Liver (tissue), 9 donors: ENCODE data around the gene NEDD4. TPM values are rescaled to one million over a fixed set of nuclear protein-coding genes. Genes with fewer than 3 reads are reported as not detected.
"Not testable (repeated sequence)": the region's sequence is repeated elsewhere in the genome, so short reads cannot be mapped to it uniquely, and the experiment has no call there.

Experiments used
- DNase-seq: peaks from one replicate; pipeline ENCODE4 v3.0.0-alpha.2; 2017; ENCODE audit warnings: low spot score
- H3K27ac ChIP-seq, 2 donors: one replicate each; pipeline ENCODE4 v1.7.0; 2013; ENCODE audit warnings: inconsistent platforms in 2 of 2, low read length in 2 of 2, control low read depth in 1 of 2, low read depth in 1 of 2, mild to moderate bottlenecking in 1 of 2
- H3K27me3 ChIP-seq, 4 donors: one replicate each; pipeline versions ENCODE4 v1.6.1 to v1.7.0; 2013; ENCODE audit warnings: low read length in 3 of 4, inconsistent platforms in 1 of 4, mild to moderate bottlenecking in 1 of 4, moderate library complexity in 1 of 4; ENCODE audit not compliant: control insufficient read depth in 4 of 4, insufficient read depth in 4 of 4
- H3K36me3 ChIP-seq, 4 donors: one replicate each; pipeline versions ENCODE4 v1.6.1 to v1.7.0; 2013; ENCODE audit warnings: low read length in 3 of 4, mild to moderate bottlenecking in 3 of 4, low read depth in 1 of 4, moderate library complexity in 1 of 4; ENCODE audit not compliant: control insufficient read depth in 4 of 4, insufficient read depth in 3 of 4
- H3K4me1 ChIP-seq, 4 donors: one replicate each; pipeline versions ENCODE4 v1.6.1 to v1.7.0; 2013; ENCODE audit warnings: low read length in 3 of 4, mild to moderate bottlenecking in 3 of 4, moderate library complexity in 1 of 4; ENCODE audit not compliant: control insufficient read depth in 4 of 4, insufficient read depth in 4 of 4
- H3K4me3 ChIP-seq, 3 donors: one replicate each; pipeline versions ENCODE4 v1.6.1 to v1.7.0; 2013; ENCODE audit warnings: low read length in 3 of 3, control low read depth in 1 of 3, low read depth in 1 of 3, mild to moderate bottlenecking in 1 of 3
- H3K9ac ChIP-seq, 2 donors: one replicate each; pipeline ENCODE4 v1.7.0; 2013; ENCODE audit warnings: low read length in 2 of 2, mild to moderate bottlenecking in 2 of 2, moderate library complexity in 2 of 2, control low read depth in 1 of 2, low read depth in 1 of 2
- H3K9me3 ChIP-seq, 4 donors: one replicate each; pipeline versions ENCODE4 v1.6.1 to v1.7.0; 2013; ENCODE audit warnings: low read length in 3 of 4; ENCODE audit not compliant: control insufficient read depth in 4 of 4
- EGR1 ChIP-seq, 2 donors: IDR thresholded peaks; 2 replicates each; pipeline ENCODE4 v1.6.1; 2016 to 2018; ENCODE audit warnings: antibody characterized with exemption in 2 of 2, low read depth in 2 of 2
- FOXA1 ChIP-seq: IDR thresholded peaks from 2 replicates; pipeline ENCODE4 v1.6.1; 2016; ENCODE audit warnings: antibody characterized with exemption
- HNF4G ChIP-seq: IDR thresholded peaks from 2 replicates; pipeline ENCODE4 v1.6.1; 2016; ENCODE audit warnings: antibody characterized with exemption
- JUND ChIP-seq, 2 donors: IDR thresholded peaks; 2 replicates each; pipeline ENCODE4 v1.6.1; 2016; ENCODE audit warnings: antibody characterized with exemption in 2 of 2
- MAX ChIP-seq: IDR thresholded peaks from 2 replicates; pipeline ENCODE4 v1.6.1; 2016; ENCODE audit warnings: antibody characterized with exemption
- RAD21 ChIP-seq, 2 donors: IDR thresholded peaks; 2 replicates each; pipeline ENCODE4 v1.6.1; 2016; ENCODE audit warnings: antibody characterized with exemption in 2 of 2, mild to moderate bottlenecking in 2 of 2
- REST ChIP-seq: IDR thresholded peaks from 2 replicates; pipeline ENCODE4 v1.6.1; 2016; ENCODE audit warnings: antibody characterized with exemption, mild to moderate bottlenecking
- TAF1 ChIP-seq: conservative IDR thresholded peaks from 2 replicates; pipeline ENCODE4 v1.6.1; 2016; ENCODE audit warnings: antibody characterized with exemption, mild to moderate bottlenecking
- YY1 ChIP-seq: IDR thresholded peaks from 2 replicates; pipeline ENCODE4 v1.6.1; 2016; ENCODE audit warnings: antibody characterized with exemption, mild to moderate bottlenecking
- ZBTB33 ChIP-seq: IDR thresholded peaks from 2 replicates; pipeline ENCODE4 v1.6.1; 2016; ENCODE audit warnings: antibody characterized with exemption
- WGBS: extraction: QIAGEN DNeasy Blood & Tissue Kit; methylation state at CpG from one replicate; pipeline ENCODE4 v1.1.7; 2013; 5-methylcytosine and 5-hydroxymethylcytosine counted together
- polyA plus RNA-seq, 2 donors: library from polyadenylated mRNA; stranded (reverse) in 1 of 2; unstranded in 1 of 2; fragments of 200-250 nt in 1 of 2; fragments of >200 nt in 1 of 2; fragmentation: Nextera tagmentation in 1 of 2; extraction: Ambion mirVana in 1 of 2; gene quantifications; one replicate each; pipeline versions ENCODE4 v1.2.1 to v1.2.3, GENCODE V29; 2013 to 2015
- total RNA-seq, 2 donors: library from RNA; depleted of rRNA; stranded (reverse); fragments of >200 nt; gene quantifications; one replicate each; pipeline ENCODE4 v1.2.3, GENCODE V29; 2014
- donor health status: healthy.
- donor health status: healthy.
- donor health status: healthy.
- donor health status: healthy.
- donor health status: healthy.

Gene NEDD4
- total and polyA plus RNA-seq, 4 donors, result 9.1 to 17.5 (median 12.4) TPM

- H3K4me1 ChIP-seq, DNase-seq, H3K27me3 ChIP-seq, H3K36me3 ChIP-seq, H3K27ac ChIP-seq, H3K9me3 ChIP-seq, H3K9ac ChIP-seq, H3K4me3 ChIP-seq: not testable (repeated sequence)
- WGBS, result no CpG with 5 or more reads among the region's 1 CpG
Measured at GRCh38 chr15:56003777-56004176, 10.4 kb upstream of the NEDD4 start.

GRCh38 chr15:56003277-56003676 lies 9.9 kb upstream of the NEDD4 start:
- H3K9me3 ChIP-seq, H3K4me3 ChIP-seq, H3K9ac ChIP-seq, H3K27me3 ChIP-seq, H3K36me3 ChIP-seq, H3K27ac ChIP-seq, H3K4me1 ChIP-seq, DNase-seq: not testable (repeated sequence)

- Histone ChIP-seq H3K27ac (no peak overlapping the region), H3K4me3 (no peak overlapping the region), H3K36me3 (no peaks in the 10 kb centered on the region), H3K9ac (no peak overlapping the region), H3K9me3 (no peaks in the 10 kb centered on the region), H3K27me3 (no peaks in the 10 kb centered on the region), H3K4me1 (no peaks in the 10 kb centered on the region)
- 87% methylated on average over 3 of the region's 3 CpGs for WGBS
- TF ChIP-seq HNF4G (no peak), RAD21 (IDR thresholded peaks at IDR 0.05) (no peak), YY1 (no peak), JUND (IDR thresholded peaks at IDR 0.05) (no peak), TAF1 (no peak), EGR1 (IDR thresholded peaks at IDR 0.05; ENCODE audit: low read depth in 2 of 2) (no peak), ZBTB33 (no peak), REST (no peak), FOXA1 (no peak), MAX (no peak)
- DNase-seq, result no peak
Measured at GRCh38 chr15:56001471-56002078, 8.2 kb upstream of the NEDD4 start.
